ENCODE results near the gene KDSR.
A peak's percentile ranks its signal among the peaks of the same experiment; 100 is the strongest.

KDSR gene

DNA sequence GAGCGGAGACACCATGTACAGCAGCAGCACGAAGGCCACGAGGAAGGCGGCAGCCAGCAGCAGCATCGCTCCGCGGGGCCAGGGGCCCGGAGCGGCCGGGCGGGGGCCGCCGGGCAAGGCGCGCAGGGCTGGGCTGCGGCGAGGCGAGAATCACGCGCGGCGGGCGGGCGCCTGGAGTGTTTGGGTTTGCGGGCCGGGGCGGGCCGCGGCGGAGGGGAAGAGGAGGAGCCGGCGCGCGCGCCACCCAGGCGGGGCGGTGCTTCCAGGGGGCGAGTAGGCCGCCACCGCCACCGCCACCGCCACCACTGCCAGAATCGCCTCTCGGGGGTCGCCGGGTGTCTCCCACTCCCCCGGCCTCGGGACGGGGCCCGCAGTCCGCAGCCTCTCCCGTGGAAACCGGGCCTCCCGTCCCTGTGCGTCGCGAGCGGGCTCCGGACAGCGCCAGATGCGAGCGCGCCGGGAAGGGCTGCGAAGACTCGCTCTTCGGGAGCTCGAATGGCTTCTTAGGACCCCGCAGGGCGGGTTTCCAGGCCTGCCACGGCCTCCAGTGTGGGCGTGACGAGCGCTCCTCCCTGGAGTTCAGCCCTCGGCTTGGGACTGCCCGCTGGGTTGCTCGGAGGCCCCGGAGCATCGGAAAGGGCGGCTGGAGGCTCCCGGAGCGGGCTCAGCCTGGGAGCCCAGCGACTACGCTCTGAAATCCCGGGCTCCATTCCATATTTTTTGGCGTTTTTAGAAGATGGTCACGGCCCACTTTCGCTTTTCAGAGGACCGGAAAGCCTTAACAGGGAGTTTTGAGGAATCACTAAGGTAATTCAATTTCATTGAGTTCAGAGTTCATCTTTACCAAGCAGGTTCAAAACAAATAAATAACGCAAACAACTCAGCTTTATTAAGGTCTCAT, at the start of gene KDSR:
KDSR (minus strand) TSS at position 154 of the 901 bp plus-strand sequence; CDS start at position 66, 88 bp downstream.
- peak; percentile 60 to 74 (median 69) for DNase-seq (ENCODE audit: low read depth in 3 of 3)

GRCh38 chr18:63412953-63413352, 45.9 kb upstream of the KDSR start:
- DNase-seq (ENCODE audit: low read depth in 3 of 3) = no peak

GRCh38 chr18:63410792-63411191, 43.8 kb upstream of the KDSR start:
- no peak for DNase-seq (ENCODE audit: low read depth in 3 of 3)

DNA sequence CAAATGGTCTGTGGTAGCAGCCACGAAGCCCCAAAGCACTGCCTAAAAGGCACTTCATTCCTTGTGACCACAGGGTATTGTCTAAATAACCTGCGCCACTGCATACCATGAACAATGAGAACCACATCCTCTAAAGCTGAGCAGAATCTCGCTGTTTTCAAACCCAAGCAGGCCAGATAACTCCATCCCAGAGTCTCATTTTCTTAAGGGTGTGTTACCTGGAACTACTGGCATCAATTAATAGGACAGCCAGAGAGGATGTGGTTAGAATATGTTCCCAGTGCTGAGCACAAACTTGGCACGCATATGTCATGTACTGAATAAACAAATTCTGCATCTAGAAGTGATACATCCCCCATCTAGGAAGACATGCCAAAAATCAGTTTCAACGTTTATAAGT, 42.3 kb upstream of the KDSR start:
- DNase-seq (ENCODE audit: low read depth in 3 of 3) = no peak

GRCh38 chr18:63407734-63408133, 40.7 kb upstream of the KDSR start:
- DNase-seq (ENCODE audit: low read depth in 3 of 3) = no peak

DNA sequence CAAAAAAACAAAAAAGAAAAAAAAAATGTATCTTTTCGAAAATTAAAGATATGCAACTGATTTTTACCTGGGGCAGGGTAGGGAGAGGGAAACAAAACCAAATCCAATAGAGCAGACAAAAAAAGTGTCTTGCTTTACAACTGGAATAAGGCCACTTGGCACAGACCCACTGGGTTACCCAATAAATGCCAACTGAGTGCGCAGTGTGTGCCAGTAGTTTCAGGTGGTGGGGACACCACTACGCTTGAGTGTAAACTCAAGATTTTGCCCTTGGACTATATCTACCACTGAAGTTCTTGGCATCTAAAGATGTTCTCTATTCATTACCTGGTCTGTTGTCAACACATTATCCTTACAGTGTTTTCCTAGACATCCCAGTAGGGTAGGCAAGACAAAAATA, 39.0 kb upstream of the KDSR start:
- DNase-seq (ENCODE audit: low read depth in 3 of 3) = no peak

GRCh38 chr18:63402246-63403162, 35.5 kb upstream of the KDSR start:
- DNase-seq (ENCODE audit: low read depth in 3 of 3) = no peak

- DNase-seq (ENCODE audit: low read depth in 3 of 3) = no peak
Observed at GRCh38 chr18:63399300-63399699, 32.3 kb upstream of the KDSR start.

GRCh38 chr18:63397349-63397748, 30.3 kb upstream of the KDSR start:
- DNase-seq (ENCODE audit: low read depth in 3 of 3) = no peak

- DNase-seq (ENCODE audit: low read depth in 3 of 3) = no peak
Observed at GRCh38 chr18:63395503-63395902, 28.5 kb upstream of the KDSR start.

- no peak for DNase-seq (ENCODE audit: low read depth in 3 of 3)
Observed at GRCh38 chr18:63394954-63395353, 27.9 kb upstream of the KDSR start.

- no peak for DNase-seq (ENCODE audit: low read depth in 3 of 3)
Observed at GRCh38 chr18:63387861-63388260, 20.9 kb upstream of the KDSR start.

- no peak for DNase-seq (ENCODE audit: low read depth in 3 of 3)
Observed at GRCh38 chr18:63382843-63383242, 15.8 kb upstream of the KDSR start.

- DNase-seq (ENCODE audit: low read depth in 3 of 3) = no peak
Observed at GRCh38 chr18:63379639-63379962, 12.6 kb upstream of the KDSR start.

DNA sequence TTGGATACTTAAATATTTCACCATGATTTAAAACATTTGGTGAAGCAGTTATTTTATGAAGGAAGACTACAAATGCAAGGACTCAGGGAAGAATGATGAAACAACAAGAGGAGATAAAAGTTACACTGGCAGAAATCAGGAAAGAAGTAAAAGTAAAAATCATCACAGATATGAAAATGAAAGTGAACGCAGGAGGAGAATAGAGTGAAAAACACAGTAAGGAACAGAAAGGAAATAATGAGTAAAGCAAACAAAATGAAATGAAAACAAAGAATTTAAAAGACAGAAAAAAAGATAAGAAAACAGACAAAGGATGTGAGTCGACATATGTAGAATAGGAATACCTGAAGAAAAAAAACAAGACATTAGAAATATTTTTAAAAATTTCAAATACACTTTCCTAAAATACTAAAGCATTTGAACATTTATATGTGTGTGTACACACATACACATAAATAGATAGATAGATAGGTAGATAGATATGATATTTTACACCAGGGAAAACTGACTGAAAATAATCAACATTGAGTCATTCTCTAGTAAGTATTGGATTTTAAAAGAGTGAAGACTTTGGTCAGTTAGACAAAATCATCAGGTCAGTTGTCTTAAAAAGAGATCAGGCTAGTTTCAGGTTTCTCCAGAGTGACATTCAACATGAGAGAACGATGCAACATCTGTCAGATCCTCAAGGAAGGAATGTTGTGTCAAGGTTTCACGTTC, 12.1 kb upstream of the KDSR start:
- no peak for DNase-seq (ENCODE audit: low read depth in 3 of 3)

GRCh38 chr18:63377275-63377980, 10.4 kb upstream of the KDSR start:
- no peak for DNase-seq (ENCODE audit: low read depth in 3 of 3)

DNA sequence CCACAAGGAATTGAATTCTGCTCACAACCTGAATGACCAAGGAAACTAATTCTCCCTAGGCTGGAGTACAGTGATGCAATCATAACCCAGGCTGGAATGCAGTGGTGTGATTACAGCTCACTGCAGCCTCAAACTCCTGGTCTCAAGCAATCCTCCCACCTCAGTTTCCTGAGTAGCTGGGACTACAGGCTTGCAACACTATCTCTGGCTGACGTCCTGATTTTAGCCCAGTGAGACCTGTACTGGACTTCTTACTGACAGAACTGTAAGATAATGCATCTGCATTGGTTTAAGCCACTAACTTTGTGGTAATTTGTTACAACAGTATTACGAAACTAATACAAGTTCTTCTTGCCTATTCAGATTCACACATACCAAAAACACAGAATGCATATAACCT, 9.5 kb upstream of the KDSR start:
- no peak for DNase-seq (ENCODE audit: low read depth in 3 of 3)

DNA sequence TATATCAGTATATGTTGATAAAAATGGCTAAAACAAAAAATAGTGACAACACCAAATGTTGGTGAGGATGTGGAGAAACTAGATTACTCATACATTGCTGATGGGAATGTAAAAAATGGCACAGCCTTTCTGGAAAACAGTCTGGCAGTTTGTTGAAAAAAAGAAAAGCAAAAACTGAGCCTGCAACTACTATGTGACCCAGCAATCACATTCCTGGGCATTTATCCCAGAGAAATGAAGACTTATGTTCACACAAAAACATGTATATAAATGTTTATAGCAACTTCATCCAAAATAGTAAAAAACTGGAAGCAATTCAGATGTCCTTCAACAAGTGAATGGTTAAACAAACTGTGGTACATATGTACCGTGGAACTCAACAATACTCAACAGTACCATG, 7.5 kb upstream of the KDSR start:
- DNase-seq (ENCODE audit: low read depth in 3 of 3) = no peak

- no peak for DNase-seq (ENCODE audit: low read depth in 3 of 3)
Observed at GRCh38 chr18:63373161-63373560, 6.2 kb upstream of the KDSR start.

DNA sequence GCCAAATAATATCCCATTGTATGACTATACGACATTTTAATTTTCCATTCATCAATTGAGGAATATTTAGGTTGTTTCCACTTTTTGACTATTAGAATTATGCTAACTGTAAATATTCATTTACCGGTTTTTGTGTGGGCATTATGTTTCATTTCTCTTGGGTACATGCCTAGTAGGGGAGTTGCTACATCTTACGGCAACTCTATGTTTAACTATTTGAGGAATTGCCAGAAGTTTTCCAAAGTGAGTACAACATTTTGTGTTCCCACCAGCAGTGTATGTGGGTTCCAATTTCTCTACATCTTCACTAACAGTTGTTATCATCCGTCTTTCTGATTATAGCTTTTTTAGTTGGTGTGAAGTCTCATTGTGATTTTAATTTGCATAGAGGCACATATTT, 1.6 kb upstream of the KDSR start:
- DNase-seq (ENCODE audit: low read depth in 3 of 3) = no peak

Data from stimulated activated CD4-positive, alpha-beta T cell treated with anti-CD3 and anti-CD28 coated beads, TNF-alpha, amount 100 ng/mL, for 4 hours (primary cell).